NCI-H2107 (cell line): ENCODE results near the gene SLC12A6.
"Not testable (repeated sequence)": the region's sequence is repeated elsewhere in the genome, so short reads cannot be mapped to it uniquely, and the experiment has no call there.

Source experiments
- DNase-seq: peaks from one replicate; lab custom pipeline; 2025; lab: John Stamatoyannopoulos, UW

SLC12A6 gene

DNA sequence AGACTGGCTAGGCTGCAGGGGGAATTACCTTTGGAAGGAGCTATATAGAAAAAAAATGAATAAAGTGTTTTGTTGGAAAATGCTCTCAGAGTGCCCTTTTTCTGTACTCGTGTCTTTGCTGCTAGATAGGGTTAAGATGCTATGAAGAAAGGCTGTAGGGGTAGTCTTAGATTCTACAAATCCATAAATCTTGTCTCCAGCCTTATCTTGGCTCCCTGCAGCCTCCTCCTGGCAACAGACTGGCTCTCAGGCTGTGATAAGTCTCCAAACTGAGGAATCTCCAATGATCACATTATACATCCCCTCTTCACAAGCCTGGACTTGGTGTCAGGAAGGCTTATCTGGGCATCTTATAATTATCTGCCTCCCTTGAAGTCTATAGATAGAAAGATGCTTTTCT, 20.1 kb upstream of the SLC12A6 start:
- DNase-seq: no peak

GRCh38 chr15:34355241-34355640, 17.7 kb upstream of the SLC12A6 start:
- DNase-seq: no peak

DNA sequence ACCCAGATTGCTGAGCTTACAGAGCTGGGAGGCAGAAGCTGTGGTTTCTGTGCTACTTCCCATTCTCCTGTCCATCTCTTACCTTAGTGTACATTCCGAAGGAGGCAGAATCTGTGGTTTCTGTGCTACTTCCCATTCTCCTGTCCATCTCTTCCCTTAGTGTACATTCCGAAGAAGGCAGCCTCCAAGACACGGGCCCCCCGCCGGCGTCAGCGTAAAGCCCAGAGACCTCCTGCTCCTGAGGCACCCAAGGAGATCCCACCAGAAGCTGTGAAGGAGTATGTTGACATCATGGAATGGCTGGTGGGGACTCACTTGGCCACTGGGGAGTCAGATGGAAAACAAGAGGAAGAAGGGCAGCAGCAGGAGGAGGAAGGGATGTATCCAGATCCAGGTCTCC, 16.7 kb upstream of the SLC12A6 start:
- no peak for DNase-seq

DNA sequence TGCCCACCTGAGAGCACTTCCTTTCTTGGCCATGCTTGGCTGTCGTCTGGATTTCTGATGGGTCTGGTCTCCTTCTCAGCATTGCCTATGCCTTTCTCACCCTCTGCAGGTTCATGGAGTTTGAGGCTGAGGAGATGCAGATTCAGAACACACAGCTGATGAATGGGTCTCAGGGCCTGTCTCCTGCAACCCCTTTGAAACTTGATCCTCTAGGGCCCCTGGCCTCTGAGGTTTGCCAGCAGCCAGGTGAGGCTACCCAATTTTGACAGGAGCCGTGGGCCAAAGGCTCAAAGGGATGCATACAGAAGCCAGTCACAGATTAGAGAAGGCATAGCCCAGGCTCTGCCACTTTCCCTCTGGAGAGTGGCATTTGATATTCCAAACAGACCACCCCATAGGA, 16.0 kb upstream of the SLC12A6 start:
- DNase-seq: no peak

DNA sequence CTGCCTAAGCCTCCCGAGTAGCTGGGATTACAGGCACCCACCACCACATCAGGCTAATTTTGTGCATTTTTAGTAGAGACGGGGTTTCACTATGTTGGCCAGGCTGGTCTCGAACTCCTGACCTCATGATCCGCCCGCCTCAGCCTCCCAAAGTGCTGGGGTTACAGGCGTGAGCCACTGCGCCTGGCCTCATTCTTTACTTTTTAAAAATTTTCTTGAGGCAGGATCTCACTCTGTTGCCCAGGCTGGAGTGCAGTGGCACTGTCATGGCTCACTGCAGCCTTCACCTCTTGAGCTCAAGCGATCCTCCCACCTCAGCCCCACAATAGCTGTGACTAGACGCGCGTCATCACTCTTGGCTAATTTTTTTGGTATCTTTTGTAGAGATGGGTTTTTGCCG, 15.4 kb upstream of the SLC12A6 start:
- DNase-seq: not testable (repeated sequence)

GRCh38 chr15:34349769-34350168, 12.2 kb upstream of the SLC12A6 start:
- DNase-seq: no peak

- no peak for DNase-seq
These were observed 11.2 kb upstream of the SLC12A6 start for GRCh38 chr15:34348735-34349300.

DNA sequence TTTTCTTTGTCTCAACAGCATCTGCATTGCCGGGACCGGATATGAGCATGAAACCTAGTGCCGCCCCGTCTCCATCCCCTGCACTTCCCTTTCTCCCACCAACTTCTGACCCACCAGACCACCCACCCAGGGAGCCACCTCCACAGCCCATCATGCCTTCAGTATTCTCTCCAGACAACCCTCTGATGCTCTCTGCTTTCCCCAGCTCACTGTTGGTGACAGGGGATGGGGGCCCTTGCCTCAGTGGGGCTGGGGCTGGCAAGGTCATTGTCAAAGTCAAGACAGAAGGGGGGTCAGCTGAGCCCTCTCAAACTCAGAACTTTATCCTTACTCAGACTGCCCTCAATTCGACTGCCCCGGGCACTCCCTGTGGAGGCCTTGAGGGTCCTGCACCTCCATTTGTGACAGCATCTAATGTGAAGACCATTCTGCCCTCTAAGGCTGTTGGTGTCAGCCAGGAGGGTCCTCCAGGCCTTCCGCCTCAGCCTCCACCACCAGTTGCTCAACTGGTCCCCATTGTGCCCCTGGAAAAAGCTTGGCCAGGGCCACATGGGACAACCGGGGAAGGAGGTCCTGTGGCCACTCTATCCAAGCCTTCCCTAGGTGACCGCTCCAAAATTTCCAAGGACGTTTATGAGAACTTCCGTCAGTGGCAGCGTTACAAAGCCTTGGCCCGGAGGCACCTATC, 10.5 kb upstream of the SLC12A6 start:
- DNase-seq: no peak

- peak; percentile 41 for DNase-seq
These were observed 5.4 kb upstream of the SLC12A6 start, which contains the start of the genes NOP10 and NUTM1 for GRCh38 chr15:34342737-34343575. TSS of gene NOP10 (minus strand) at chr15:34343136. CDS start at chr15:34343073, 63 bp downstream. TSS of gene NUTM1 (plus strand) at chr15:34343315. CDS start at chr15:34343697, 382 bp downstream.

DNA sequence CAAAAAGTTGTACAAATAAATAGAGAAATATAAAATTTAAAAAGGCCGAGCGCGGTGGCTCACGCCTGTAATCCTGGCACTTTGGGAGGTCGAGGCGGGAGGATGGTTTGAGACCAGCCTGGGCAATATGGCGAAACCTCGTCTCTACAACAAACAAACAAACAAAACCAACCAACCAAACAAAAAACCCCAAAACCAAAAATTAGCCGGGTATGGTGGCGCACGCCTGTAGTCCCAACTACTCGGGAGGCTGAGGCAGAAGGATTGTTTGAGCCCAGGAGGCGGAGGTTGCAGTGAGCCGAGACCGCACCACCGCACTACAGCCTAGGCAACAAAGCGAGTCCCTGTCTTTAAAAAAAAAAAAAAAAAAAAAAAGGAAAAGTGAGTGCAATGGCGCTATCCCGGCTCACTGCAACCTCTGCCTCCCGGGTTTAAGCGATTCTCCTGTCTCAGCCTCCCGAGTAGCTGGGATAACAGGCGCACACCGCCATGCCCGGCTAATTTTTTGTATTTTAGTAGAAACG, 4.7 kb upstream of the SLC12A6 start:
- DNase-seq: not testable (repeated sequence)

DNA sequence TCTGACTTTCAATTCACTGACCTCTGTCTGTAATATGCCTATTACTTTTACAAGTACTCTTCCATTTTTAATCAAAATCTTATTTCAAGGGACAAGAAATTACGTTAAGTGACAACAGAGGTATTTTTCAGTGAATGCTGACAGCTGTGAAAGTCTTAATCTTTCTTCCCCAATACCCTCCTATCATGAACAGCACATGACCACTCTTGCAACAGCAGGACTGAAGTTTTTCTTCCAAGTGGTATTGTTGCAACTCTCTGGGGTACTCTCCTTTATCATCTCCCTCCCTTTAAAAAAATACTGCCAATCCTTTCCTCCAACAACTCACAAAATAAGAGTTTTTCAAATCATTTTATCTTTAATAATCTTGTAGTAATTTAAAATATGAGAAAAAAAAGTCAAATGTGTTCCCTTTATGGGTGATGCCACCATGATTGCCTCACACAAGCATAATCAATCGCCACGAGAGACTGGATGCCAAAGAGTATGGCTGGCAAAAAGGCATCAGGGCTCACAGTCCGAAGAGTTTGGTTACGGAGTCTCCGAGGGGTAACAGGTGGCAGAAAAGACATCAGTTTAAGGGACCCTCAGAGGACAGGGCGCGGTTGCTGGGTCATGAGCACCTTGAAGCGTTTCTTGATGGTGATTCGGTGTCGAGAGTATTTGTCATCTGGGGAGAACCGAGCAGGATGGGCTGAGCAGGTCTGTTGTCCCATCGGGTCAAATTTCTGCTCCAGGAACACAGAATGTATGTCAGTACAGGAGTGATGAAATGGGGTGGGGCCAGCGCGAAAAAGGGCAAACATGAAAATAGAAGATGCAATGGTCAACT, 4.0 kb upstream of the SLC12A6 start:
- no peak for DNase-seq

- no peak for DNase-seq
These were observed 2.4 kb upstream of the SLC12A6 start for GRCh38 chr15:34339946-34340345.

- DNase-seq: no peak
These were observed 766 bp upstream of the SLC12A6 start for GRCh38 chr15:34338347-34338746.

DNA sequence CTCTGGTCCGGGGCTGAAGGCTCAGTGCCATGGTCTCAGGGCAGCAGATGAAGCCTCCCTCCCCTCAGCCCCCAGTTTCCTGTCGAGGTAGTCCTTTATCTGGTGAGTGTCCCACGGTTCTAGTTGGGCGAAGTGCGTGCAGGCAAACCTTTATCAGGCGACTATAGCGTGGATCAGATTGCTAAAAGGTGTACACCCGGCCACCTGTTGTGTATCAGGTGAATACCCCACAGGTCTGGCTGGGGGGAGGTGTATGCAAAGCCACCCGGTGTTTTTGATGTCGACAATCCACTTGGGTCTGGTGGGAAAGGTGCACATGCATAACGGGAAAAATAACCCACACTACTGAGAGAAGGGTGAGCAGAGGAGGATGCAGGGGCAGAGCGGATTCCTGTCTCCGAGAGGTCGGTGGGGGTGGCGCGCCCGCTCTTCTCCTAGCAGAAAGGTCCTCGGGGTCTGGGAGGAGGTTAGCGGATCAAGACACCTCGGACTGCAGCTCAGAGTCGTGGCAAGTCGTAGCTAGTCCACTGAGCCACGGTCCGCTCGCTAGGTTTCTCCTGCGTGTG, 507 bp downstream of the SLC12A6 start:
- no peak for DNase-seq

DNA sequence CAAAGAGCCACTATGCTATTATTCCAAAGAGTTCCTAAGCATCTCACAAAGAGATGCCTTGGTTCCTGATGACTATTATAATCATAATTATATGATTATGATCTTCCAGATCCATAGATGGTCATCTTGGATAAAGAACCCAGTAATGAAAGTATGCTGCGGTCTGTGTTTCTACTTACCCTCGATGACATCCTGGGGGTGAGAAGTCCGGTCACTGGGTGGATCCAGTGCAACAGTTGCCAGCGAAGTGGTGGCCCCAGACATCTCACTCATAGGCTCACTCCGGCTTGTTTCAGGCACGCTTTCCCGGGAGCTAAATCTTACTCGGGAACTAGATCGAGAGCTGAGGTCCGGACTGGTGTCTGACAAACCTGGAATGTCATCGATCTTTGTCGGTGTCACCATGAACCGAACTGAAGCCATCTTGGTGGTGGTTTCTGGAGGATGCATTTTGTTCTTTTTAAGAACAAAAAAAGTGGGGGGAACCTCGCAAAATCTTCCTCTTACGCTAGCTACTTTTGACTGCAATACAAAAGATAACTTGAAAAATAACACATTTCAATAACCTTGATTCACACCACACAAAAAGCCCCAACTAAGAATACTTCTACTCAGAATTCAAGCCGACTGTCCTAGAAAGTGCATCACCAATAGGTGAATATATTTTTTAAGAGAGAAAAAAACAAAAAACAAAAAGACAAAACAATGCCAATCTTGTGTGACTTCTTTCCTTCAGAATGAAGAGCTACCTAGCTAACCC, 1.2 kb downstream of the SLC12A6 start:
- DNase-seq: no peak

DNA sequence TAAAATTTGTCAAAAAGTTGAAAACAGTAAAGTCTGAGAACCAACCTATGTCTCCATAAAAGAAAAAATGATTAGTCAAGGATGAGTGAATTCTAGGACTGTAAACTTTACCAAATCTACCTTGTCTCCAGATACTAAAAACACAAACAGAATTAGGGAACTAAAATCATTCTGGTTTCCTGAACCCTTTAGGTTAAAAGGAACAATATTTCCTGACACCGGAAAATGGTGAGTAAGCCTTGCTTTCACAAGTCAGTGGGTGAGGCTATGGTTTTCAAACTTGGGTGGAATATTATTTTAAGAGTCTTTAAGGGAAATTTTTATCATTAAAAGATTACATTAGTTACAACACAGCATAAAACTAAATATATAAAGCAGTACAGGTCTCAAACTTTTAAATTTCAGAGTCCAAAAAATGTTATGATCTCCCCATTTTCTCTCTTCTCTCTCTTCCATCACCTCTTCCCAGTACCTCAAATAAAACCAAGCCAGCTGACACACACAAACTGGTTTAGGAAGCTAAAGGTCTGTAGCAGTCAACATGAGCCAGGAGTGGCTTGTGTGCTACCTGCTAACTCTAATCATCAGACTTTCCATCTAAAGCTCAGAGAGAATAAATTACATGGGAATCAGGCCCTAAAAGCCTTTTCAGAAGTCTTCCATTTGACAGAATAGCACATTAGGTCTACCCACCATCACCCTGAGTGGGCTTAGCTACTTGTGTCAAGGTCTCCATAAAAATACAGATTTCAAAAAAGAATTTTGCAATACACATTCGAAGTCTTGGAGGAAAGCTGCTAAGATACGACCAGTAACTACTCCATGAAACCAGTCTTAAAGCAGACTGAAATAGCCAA, 2.2 kb downstream of the SLC12A6 start:
- DNase-seq: no peak

GRCh38 chr15:34334672-34335071, 2.9 kb downstream of the SLC12A6 start:
- DNase-seq: no peak

DNA sequence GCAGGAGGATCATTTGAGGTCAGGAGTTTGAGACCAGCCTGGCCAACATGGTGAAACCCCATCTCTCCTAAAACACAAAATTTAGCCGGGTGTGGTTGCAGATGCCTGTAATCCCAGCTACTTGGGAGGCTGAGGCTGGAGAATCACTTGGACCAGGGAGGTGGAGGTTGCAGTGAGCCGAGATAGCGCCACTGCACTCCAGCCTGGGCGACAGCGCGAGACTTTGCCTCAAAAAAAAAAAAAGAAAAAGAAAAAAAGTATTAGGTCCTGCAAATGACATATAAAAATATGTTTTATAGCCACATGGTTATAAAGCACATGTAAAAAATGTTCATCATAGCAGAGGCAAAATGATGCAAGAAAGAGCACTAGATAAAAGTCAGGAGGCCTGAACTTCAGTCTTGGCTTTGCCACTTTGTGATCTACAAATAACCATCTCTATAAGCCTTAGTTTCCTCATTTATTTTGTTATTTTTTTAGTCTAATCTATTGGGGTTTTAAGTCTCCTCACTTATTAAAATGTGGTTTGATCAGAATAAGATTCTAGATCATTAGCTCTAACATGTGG, 4.9 kb downstream of the SLC12A6 start:
- DNase-seq: no peak

- no peak for DNase-seq
These were observed 5.8 kb downstream of the SLC12A6 start for GRCh38 chr15:34331809-34332208.
